ENCODE data around the gene PRSS48. TPM values are rescaled to one million over a fixed set of nuclear protein-coding genes. Genes with fewer than 3 reads are reported as not detected.
"Not testable (repeated sequence)": the region's sequence is repeated elsewhere in the genome, so short reads cannot be mapped to it uniquely, and the experiment has no call there.

The PRSS48 gene
- total RNA-seq (ENCODE audit: insufficient read depth, low replicate concordance), result not detected

GRCh38 chr4:151276787-151277562 is at the start of gene PRSS48:
PRSS48 (plus strand) TSS chr4:151277161; CDS start chr4:151277173, 12 bp downstream.
- peak; percentile 25 for DNase-seq (ENCODE audit: low spot score)

- peak; percentile 32 for DNase-seq (ENCODE audit: low spot score)
Observed at GRCh38 chr4:151227172-151227571, 49.8 kb upstream of the PRSS48 start.

- peak; percentile 90 for DNase-seq (ENCODE audit: low spot score)
Observed at GRCh38 chr4:151227731-151228130, 49.2 kb upstream of the PRSS48 start.

- DNase-seq (ENCODE audit: low spot score), result peak; percentile 76
Observed at GRCh38 chr4:151228189-151229119, 48.5 kb upstream of the PRSS48 start.

GRCh38 chr4:151231915-151232595 is 44.9 kb upstream of the PRSS48 start:
- peak; percentile 93 for DNase-seq (ENCODE audit: low spot score)

GRCh38 chr4:151233600-151233999 is 43.4 kb upstream of the PRSS48 start:
- DNase-seq (ENCODE audit: low spot score), result peak; percentile 29

GRCh38 chr4:151235373-151235772 is 41.6 kb upstream of the PRSS48 start:
- not testable (repeated sequence) for DNase-seq (ENCODE audit: low spot score)

GRCh38 chr4:151236036-151236435 is 40.9 kb upstream of the PRSS48 start:
- no peak for DNase-seq (ENCODE audit: low spot score)

GRCh38 chr4:151238477-151238876 is 38.5 kb upstream of the PRSS48 start:
- peak; percentile 77 for DNase-seq (ENCODE audit: low spot score)

- DNase-seq (ENCODE audit: low spot score), result no peak
Observed at GRCh38 chr4:151239608-151240007, 37.4 kb upstream of the PRSS48 start.

- no peak for DNase-seq (ENCODE audit: low spot score)
Observed at GRCh38 chr4:151242305-151242704, 34.7 kb upstream of the PRSS48 start.

- no peak for DNase-seq (ENCODE audit: low spot score)
Observed at GRCh38 chr4:151246742-151247141, 30.2 kb upstream of the PRSS48 start.

- no peak for DNase-seq (ENCODE audit: low spot score)
Observed at GRCh38 chr4:151247395-151247794, 29.6 kb upstream of the PRSS48 start.

GRCh38 chr4:151248519-151248918 is 28.4 kb upstream of the PRSS48 start:
- no peak for DNase-seq (ENCODE audit: low spot score)

- no peak for DNase-seq (ENCODE audit: low spot score)
Observed at GRCh38 chr4:151250706-151251105, 26.3 kb upstream of the PRSS48 start.

GRCh38 chr4:151251603-151252304 is 25.2 kb upstream of the PRSS48 start:
- DNase-seq (ENCODE audit: low spot score), result no peak

- not testable (repeated sequence) for DNase-seq (ENCODE audit: low spot score)
Observed at GRCh38 chr4:151255226-151255625, 21.7 kb upstream of the PRSS48 start.

- DNase-seq (ENCODE audit: low spot score), result not testable (repeated sequence)
Observed at GRCh38 chr4:151255680-151256079, 21.3 kb upstream of the PRSS48 start.

- no peak for DNase-seq (ENCODE audit: low spot score)
Observed at GRCh38 chr4:151256134-151256533, 20.8 kb upstream of the PRSS48 start.

- no peak for DNase-seq (ENCODE audit: low spot score)
Observed at GRCh38 chr4:151257704-151258103, 19.3 kb upstream of the PRSS48 start.

GRCh38 chr4:151259752-151260151 is 17.2 kb upstream of the PRSS48 start:
- DNase-seq (ENCODE audit: low spot score), result no peak
